Stimulated activated CD4-positive, alpha-beta T cell treated with anti-CD3 and anti-CD28 coated beads, Interleukin-2, amount 100 ng/mL, for 48 hours (primary cell): Measurements from ENCODE around the gene PLVAP.
"Not testable (repeated sequence)": the region's sequence is repeated elsewhere in the genome, so short reads cannot be mapped to it uniquely, and the experiment has no call there.

Experiments used
- DNase-seq, 2 donors: peaks; one replicate each; pipeline ENCODE4 v3.0.0-alpha.2; 2020

PLVAP gene

GRCh38 chr19:17398902-17399527 lies 21.9 kb upstream of the PLVAP start:
- DNase-seq = no peak

GRCh38 chr19:17394891-17395415 lies 17.8 kb upstream of the PLVAP start:
- peak; percentile 66 to 81 for DNase-seq

- no peak for DNase-seq
These were observed 16.8 kb upstream of the PLVAP start, which contains the start of gene CCDC194 for GRCh38 chr19:17393914-17394313. CCDC194 (minus strand) TSS chr19:17394196; CDS start chr19:17394158, 38 bp downstream.

- DNase-seq = no peak
These were observed 15.9 kb upstream of the PLVAP start for GRCh38 chr19:17393002-17393401.

- no peak for DNase-seq
These were observed 14.4 kb upstream of the PLVAP start for GRCh38 chr19:17391371-17392151.

- peak; percentile 87 to 89 for DNase-seq
These were observed 13.7 kb upstream of the PLVAP start for GRCh38 chr19:17390665-17391370.

- no peak for DNase-seq
These were observed 13.0 kb upstream of the PLVAP start for GRCh38 chr19:17389957-17390664.

GRCh38 chr19:17389288-17389687 lies 12.1 kb upstream of the PLVAP start:
- DNase-seq = no peak

GRCh38 chr19:17385878-17386611 lies 8.9 kb upstream of the PLVAP start:
- DNase-seq = peak; percentile 59 to 70

GRCh38 chr19:17380426-17381138 lies 3.4 kb upstream of the PLVAP start:
- no peak for DNase-seq

- no peak for DNase-seq
These were observed 2.1 kb upstream of the PLVAP start for GRCh38 chr19:17379221-17379631.

GRCh38 chr19:17378271-17378670 lies 1.1 kb upstream of the PLVAP start:
- no peak for DNase-seq

- DNase-seq = no peak
These were observed 7.0 kb downstream of the PLVAP start for GRCh38 chr19:17370026-17370587.

GRCh38 chr19:17365361-17365760 lies 11.8 kb downstream of the PLVAP start:
- DNase-seq = no peak

GRCh38 chr19:17363852-17364605 lies 13.1 kb downstream of the PLVAP start:
- not testable (repeated sequence) for DNase-seq

GRCh38 chr19:17359905-17360800 lies 17.0 kb downstream of the PLVAP start:
- DNase-seq = no peak

GRCh38 chr19:17358395-17358794 lies 18.7 kb downstream of the PLVAP start:
- no peak for DNase-seq

GRCh38 chr19:17357724-17358123 lies 19.4 kb downstream of the PLVAP start:
- DNase-seq = no peak

GRCh38 chr19:17357078-17357666 lies 20.0 kb downstream of the PLVAP start:
- no peak for DNase-seq
